ENCODE data around the gene HECTD1.
"Not testable (repeated sequence)": the region's sequence is repeated elsewhere in the genome, so short reads cannot be mapped to it uniquely, and the experiment has no call there.

Gene HECTD1

DNA sequence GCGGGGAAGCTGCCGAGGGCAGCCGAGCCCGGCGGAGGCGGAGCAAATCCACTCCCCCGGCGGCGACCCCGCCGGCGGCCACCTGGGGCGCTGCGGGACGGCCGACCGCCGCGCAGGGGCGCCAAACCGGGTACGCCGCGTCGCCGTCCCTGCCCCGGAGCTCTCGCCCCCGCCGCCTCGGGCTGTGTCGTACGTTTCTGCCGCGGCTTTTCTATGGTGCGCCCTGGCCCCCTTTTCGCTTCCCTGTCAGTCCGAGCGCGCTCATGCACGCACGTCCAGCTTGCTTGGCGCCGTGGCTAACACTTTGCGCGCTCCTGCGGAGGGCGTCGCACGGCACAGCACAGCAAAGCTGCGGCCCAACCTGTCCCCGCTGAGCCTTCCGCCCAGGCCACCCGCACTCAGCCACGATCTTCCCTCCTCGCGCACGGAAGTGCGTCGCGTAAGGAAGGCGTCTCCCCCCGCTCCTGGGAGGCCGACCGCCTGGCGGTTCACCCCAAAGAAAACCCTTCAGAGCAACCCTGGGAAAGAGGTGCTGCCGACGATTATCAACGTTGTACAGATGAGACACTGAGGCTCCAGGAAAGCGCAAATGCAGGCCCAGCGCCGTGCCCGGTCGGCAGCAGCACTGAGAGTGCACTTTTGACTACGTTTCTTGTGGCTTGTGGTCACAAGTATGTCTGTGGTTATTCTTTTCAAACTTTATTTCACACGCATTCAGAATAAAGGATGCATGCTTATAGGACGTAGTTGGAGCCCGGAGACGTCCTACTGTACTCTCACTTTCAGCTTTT, at the start of gene HECTD1:
Gene HECTD1, minus strand, starts transcription at position 39 of the 791 bp plus-strand sequence. CDS start 1,857 bp downstream, outside the sequence.
- CTCF ChIA-PET = interaction anchor here (0.7 to 4.7 kb wide), 36 partner anchors 9 to 250 kb away, joined by 3 to 35 read pairs (median 4); partner anchors contain the start of gene DTD2
- POLR2A ChIA-PET = interaction anchor here (0.6 to 1.4 kb wide), 4 partner anchors 11 to 213 kb away, joined by 3 to 8 read pairs (median 5); partner anchors contain the start of gene HEATR5A
- TF ChIP-seq, protein P1, sequence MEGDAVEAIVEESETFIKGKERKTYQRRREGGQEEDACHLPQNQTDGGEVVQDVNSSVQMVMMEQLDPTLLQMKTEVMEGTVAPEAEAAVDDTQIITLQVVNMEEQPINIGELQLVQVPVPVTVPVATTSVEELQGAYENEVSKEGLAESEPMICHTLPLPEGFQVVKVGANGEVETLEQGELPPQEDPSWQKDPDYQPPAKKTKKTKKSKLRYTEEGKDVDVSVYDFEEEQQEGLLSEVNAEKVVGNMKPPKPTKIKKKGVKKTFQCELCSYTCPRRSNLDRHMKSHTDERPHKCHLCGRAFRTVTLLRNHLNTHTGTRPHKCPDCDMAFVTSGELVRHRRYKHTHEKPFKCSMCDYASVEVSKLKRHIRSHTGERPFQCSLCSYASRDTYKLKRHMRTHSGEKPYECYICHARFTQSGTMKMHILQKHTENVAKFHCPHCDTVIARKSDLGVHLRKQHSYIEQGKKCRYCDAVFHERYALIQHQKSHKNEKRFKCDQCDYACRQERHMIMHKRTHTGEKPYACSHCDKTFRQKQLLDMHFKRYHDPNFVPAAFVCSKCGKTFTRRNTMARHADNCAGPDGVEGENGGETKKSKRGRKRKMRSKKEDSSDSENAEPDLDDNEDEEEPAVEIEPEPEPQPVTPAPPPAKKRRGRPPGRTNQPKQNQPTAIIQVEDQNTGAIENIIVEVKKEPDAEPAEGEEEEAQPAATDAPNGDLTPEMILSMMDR (IDR thresholded peaks at IDR 0.05; ENCODE audit: control extremely low read depth, extremely low read depth, low read depth, missing control alignments) = peak; percentile 78
- DNase-seq (ENCODE audit: extremely low spot score) = peak; percentile 93

DNA sequence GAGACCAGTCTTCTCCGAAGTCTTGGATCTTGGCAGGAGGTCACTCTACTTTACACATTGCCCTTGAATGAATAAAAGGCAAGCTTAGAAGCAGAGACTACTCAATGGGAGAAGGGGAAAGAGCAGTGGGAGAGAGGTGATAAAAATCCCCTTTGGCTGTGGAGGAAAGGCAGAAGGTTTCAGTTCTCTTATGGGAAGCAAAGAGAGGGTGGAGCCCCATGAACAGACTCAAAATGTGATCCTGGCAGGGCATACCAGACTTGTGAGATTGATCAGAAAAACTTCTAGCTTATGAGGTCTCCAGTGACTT, 49.6 kb upstream of the HECTD1 start:
- no peak for DNase-seq (ENCODE audit: extremely low spot score)
- ChIA-PET POLR2A (no interaction called here), CTCF (interaction anchor here (1.1 to 3.4 kb wide), 2 partner anchors 17 to 63 kb away, joined by 3 to 12 read pairs; no protein-coding TSS in a partner anchor)
- TF ChIP-seq, protein P1 (IDR thresholded peaks at IDR 0.05; ENCODE audit: control extremely low read depth, extremely low read depth, low read depth, missing control alignments) = no peak

DNA sequence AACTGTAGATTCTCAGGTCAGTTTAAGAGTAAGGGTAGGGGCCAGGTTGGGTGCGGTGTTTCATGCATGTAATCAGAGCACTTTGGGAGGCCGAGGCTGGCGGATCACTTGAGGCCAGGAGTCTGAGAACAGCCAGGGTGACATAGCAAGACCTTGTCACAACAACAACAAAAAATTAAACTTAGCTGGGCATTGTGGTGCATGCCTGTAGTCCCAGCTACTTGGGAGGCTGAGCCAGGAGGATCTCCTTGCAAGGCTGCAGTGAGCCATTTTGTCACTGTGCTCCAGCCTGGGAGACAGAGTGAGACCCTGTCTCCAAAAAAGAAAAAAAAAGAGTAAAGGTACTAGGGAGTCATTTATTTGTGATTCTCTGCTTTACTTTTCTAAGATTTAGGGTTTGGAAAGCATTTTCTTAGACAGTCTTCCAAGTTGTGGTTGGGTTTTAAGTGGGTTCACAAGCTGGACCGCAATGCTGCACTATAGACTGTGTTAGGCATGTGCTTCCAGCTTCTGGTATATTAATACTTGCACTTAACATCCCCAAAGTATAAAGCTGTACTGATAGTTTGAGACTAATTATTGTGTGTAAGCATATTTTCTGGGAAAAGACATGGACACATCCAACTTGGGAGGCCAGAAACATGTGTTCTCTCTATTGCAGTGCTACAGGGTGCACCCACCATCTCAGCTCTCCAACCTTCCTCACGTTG, 49.1 kb upstream of the HECTD1 start:
- POLR2A ChIA-PET = no interaction called here
- TF ChIP-seq, protein P1 (IDR thresholded peaks at IDR 0.05; ENCODE audit: control extremely low read depth, extremely low read depth, low read depth, missing control alignments) = no peak
- no peak for DNase-seq (ENCODE audit: extremely low spot score)
- CTCF ChIA-PET = interaction anchor here (1.1 to 3.4 kb wide), 2 partner anchors 18 to 64 kb away, joined by 3 to 12 read pairs; no protein-coding TSS in a partner anchor

DNA sequence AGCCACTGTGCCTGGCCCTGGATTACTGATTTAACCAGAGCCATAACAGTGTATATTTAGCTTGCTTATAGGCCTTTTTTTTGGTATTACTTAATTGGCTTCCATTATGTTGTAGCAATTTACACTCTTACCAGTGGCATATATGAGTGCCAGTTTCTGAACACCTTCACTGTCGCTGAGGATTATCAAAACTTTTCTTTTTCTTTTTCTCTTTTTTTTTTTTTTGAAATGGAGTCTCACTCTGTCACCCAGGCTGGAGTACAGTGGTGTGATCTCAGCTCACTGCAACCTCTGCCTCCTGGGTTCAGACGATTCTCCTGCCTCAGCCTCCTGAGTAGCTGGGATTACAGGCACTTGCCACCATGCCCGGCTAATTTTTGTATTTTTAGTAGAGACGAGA, 48.3 kb upstream of the HECTD1 start:
- DNase-seq (ENCODE audit: extremely low spot score); POLR2A ChIA-PET; CTCF ChIA-PET: not testable (repeated sequence)

DNA sequence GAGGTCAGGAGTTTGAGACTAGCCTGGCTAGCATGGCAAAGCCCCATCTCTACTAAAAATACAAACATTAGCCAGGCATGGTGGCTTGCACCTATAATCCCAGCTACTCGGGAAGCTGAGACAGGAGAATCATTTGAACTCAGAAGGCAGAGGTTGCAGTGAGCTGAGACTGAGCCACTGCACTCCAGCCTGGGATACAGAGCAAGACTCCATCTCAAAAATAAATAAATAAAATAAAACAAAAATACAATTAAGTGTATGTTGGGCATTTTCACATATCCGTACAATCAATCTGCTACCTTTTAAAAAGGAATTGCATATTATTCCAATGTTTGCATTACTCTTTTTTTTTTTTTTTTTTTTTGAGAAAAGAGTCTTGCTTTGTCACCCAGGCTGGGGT, 47.7 kb upstream of the HECTD1 start:
- ChIA-PET CTCF (no interaction called here), POLR2A (no interaction called here)
- DNase-seq (ENCODE audit: extremely low spot score) = no peak
- TF ChIP-seq, protein P1 (IDR thresholded peaks at IDR 0.05; ENCODE audit: control extremely low read depth, extremely low read depth, low read depth, missing control alignments) = no peak

DNA sequence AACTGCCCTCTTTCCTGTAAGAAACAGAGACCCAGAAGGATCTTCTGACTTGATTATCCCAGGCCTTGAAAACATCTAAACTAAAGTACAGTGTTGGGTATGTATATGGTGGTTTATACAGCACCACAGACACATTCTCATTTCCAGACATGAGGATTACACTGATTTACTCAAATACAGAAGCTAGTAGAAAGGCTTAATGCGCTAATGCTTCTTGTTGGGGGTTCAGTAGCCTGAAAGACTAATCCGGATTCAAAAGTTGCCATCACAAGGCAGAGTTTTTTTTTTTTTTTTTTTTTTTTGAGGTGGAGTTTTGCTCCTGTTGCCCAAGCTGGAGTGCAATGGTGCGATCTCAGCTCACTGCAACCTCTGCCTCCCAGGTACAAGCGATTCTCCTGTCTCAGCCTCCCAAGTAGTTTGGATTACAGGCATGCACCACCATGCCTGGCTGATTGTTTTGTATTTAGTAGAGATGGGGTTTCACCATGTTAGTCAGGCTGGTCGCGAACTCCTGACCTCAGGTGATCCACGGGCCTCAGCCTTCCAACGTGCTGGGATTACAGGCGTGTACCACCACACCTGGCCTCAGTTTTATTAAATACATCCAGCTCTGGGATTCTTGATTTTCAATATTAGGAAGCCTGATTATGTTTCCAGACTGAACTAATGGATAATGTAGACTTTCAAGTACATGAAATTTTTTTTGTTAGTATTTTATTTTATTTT, 46.3 kb upstream of the HECTD1 start:
- DNase-seq (ENCODE audit: extremely low spot score) = no peak
- ChIA-PET POLR2A (no interaction called here), CTCF (no interaction called here)
- TF ChIP-seq, protein P1 (IDR thresholded peaks at IDR 0.05; ENCODE audit: control extremely low read depth, extremely low read depth, low read depth, missing control alignments) = no peak
